Peyer's patch (tissue), 4 donors: ENCODE data around the gene DNAL4.

ENCODE experiments used
- CTCF ChIP-seq, 6 experiments: fragments of 450-650 bp in 4 of 6; fragments of 200-600 bp in 2 of 6; sonication (generic) in 1 of 6; IDR thresholded peaks; one replicate each; pipeline ENCODE4 v1.5.1; 2017 to 2019; ENCODE audit warnings: antibody characterized with exemption in 6 of 6, mild to moderate bottlenecking in 3 of 6, moderate library complexity in 1 of 6
- POLR2A ChIP-seq, 2 donors: fragments of 450-650 bp; IDR thresholded peaks; one replicate each; pipeline ENCODE4 v1.5.1; 2017; ENCODE audit warnings: antibody characterized with exemption in 2 of 2, mild to moderate bottlenecking in 2 of 2, moderate library complexity in 2 of 2

DNA sequence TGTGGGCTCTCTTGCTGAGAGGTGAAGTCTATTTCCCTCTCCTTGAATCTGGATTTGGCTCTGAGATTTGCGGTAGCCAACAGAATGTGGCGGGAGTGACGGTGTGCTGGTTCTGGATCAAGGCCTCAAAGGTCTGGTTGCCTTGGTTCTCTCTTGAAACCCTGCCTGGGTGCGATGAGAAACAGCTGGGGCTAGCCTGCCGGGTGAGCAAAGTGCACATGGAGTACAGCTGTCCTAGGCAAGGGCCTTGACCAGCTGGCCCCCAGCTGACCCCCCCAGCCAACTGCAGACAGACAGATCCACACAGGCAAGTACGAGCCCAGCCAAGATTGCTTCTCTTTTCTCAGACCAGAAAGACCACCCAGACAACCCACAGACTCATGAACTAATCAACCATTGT is 49.0 kb downstream of the DNAL4 start:
- no peak for TF ChIP-seq CTCF (IDR thresholded peaks at IDR 0.05)
- TF ChIP-seq POLR2A (IDR thresholded peaks at IDR 0.05) = no peak
